ENCODE results near the gene PALB2. TPM values are rescaled to one million over a fixed set of nuclear protein-coding genes. Genes with fewer than 3 reads are reported as not detected.

PALB2 gene
- polyA plus RNA-seq, 1 of the 3 experiments (the other 2 are of a cell fraction): 3.3 TPM

DNA sequence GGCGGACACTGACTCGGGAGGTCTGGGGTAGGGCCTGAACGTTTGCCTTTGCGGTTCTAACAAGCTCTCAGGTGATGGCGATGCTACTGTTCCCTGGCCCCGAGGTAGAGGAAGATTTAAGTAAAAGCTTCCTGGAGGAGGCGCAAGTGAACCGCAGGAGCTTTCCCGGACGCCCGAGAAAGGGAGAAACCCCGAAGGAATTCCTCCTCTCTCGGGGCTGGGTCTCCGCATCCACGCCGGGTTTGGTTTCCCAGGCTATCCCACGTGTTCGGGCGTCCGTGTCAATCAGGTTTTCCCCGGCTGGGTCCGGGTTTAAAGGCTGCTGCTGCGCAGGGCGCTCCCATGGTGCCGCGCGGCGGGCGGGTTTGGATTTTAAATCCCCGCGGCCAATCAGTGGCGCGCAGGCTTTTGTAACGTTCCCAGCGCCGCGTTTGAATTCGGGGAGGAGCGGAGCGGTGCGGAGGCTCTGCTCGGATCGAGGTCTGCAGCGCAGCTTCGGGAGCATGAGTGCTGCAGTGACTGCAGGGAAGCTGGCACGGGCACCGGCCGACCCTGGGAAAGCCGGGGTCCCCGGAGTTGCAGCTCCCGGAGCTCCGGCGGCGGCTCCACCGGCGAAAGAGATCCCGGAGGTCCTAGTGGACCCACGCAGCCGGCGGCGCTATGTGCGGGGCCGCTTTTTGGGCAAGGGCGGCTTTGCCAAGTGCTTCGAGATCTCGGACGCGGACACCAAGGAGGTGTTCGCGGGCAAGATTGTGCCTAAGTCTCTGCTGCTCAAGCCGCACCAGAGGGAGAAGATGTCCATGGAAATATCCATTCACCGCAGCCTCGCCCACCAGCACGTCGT lies 37.5 kb upstream of the PALB2 start, which contains the start of gene PLK1:
Gene PLK1 (plus strand): TSS at position 460 of the 844 bp plus-strand sequence. CDS start 44 bp downstream, at position 504.
- Histone ChIP-seq H3K27ac (ENCODE audit: low read depth in 2 of 2, low read length in 1 of 2) (peak within 1 kb of the TSS; percentile 34 to 48; a peak in 3 of 4 replicates), H3K4me3 (ENCODE audit: low read depth in 2 of 2, low read length in 1 of 2) (peak within 1 kb of the TSS; percentile 73 to 77), H3K27me3 (ENCODE audit: insufficient read depth) (no peaks in the 10 kb centered on the region), H4K20me1 (ENCODE audit: insufficient read depth) (peaks cover 23% of the 10 kb centered on the region), H3K79me2 (ENCODE audit: insufficient read depth) (peaks cover 60% of the 10 kb centered on the region), H2AFZ (ENCODE audit: low read depth) (peak within 1 kb of the TSS; percentile 81; the same call in 1 of the 2 replicates), H3K4me1 (ENCODE audit: control insufficient read depth in 1 of 2, insufficient read depth in 2 of 2, low read depth in 1 of 2, low read length in 1 of 2) (peaks cover 17 to 25% of the 10 kb centered on the region in 2 experiments; a peak in 2 of 4 replicates), H3K36me3 (replicated peaks in 1 of 2; ENCODE audit: control insufficient read depth in 1 of 2, insufficient read depth in 2 of 2, low read length in 1 of 2) (peaks cover 28% of the 10 kb centered on the region in 2 experiments), H3K9ac (peak within 1 kb of the TSS; percentile 88), H3K9me3 (no peaks in the 10 kb centered on the region), H3K9me2 (no peaks in the 10 kb centered on the region), H3F3A (replicated peaks; ENCODE audit: insufficient read depth) (peaks cover 11% of the 10 kb centered on the region), H3K4me2 (peak within 1 kb of the TSS; percentile 98)
- CTCF ChIA-PET: interaction anchor here (0.7 to 3.1 kb wide), 7 partner anchors 10 to 358 kb away, joined by 3 to 19 read pairs (median 3); partner anchors contain the start of genes DCTN5, PALB2 and UBFD1
- POLR2A ChIA-PET: interaction anchor here (0.7 to 2.0 kb wide), 2 partner anchors 11 to 358 kb away, joined by 3 to 9 read pairs; no protein-coding TSS in a partner anchor
- DNase-seq: peak; percentile 92
- 6% methylated on average over 38 of the region's 75 CpGs for WGBS (ENCODE audit: low lambda C conversion rate)
- peak; percentile 66 for TF ChIP-seq NRF1 (IDR thresholded peaks at IDR 0.05; ENCODE audit: low read depth, low read length)
- TF ChIP-seq, protein P1, sequence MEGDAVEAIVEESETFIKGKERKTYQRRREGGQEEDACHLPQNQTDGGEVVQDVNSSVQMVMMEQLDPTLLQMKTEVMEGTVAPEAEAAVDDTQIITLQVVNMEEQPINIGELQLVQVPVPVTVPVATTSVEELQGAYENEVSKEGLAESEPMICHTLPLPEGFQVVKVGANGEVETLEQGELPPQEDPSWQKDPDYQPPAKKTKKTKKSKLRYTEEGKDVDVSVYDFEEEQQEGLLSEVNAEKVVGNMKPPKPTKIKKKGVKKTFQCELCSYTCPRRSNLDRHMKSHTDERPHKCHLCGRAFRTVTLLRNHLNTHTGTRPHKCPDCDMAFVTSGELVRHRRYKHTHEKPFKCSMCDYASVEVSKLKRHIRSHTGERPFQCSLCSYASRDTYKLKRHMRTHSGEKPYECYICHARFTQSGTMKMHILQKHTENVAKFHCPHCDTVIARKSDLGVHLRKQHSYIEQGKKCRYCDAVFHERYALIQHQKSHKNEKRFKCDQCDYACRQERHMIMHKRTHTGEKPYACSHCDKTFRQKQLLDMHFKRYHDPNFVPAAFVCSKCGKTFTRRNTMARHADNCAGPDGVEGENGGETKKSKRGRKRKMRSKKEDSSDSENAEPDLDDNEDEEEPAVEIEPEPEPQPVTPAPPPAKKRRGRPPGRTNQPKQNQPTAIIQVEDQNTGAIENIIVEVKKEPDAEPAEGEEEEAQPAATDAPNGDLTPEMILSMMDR (IDR thresholded peaks at IDR 0.05): peak; percentile 58
- TF ChIP-seq EP300 (IDR thresholded peaks at IDR 0.05; ENCODE audit: borderline replicate concordance in 1 of 2, low read depth in 1 of 2, low read length in 1 of 2): peak in 1 of 2 experiments; percentile 37; a peak in 1 of 4 replicates
- TF ChIP-seq FOXM1 (IDR thresholded peaks at IDR 0.05; ENCODE audit: low read depth): peak; percentile 99
- no peak for TF ChIP-seq RFX5 (IDR thresholded peaks at IDR 0.05; ENCODE audit: low read length)
- TF ChIP-seq, protein P2, sequence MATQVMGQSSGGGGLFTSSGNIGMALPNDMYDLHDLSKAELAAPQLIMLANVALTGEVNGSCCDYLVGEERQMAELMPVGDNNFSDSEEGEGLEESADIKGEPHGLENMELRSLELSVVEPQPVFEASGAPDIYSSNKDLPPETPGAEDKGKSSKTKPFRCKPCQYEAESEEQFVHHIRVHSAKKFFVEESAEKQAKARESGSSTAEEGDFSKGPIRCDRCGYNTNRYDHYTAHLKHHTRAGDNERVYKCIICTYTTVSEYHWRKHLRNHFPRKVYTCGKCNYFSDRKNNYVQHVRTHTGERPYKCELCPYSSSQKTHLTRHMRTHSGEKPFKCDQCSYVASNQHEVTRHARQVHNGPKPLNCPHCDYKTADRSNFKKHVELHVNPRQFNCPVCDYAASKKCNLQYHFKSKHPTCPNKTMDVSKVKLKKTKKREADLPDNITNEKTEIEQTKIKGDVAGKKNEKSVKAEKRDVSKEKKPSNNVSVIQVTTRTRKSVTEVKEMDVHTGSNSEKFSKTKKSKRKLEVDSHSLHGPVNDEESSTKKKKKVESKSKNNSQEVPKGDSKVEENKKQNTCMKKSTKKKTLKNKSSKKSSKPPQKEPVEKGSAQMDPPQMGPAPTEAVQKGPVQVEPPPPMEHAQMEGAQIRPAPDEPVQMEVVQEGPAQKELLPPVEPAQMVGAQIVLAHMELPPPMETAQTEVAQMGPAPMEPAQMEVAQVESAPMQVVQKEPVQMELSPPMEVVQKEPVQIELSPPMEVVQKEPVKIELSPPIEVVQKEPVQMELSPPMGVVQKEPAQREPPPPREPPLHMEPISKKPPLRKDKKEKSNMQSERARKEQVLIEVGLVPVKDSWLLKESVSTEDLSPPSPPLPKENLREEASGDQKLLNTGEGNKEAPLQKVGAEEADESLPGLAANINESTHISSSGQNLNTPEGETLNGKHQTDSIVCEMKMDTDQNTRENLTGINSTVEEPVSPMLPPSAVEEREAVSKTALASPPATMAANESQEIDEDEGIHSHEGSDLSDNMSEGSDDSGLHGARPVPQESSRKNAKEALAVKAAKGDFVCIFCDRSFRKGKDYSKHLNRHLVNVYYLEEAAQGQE (IDR thresholded peaks at IDR 0.05; ENCODE audit: low read depth, low read length): peak; percentile 31; the same call in 1 of the 2 replicates
- TF ChIP-seq EZH2phosphoT487 (IDR thresholded peaks at IDR 0.05; ENCODE audit: borderline replicate concordance, low read depth): no peak
- TF ChIP-seq CHD2 (IDR thresholded peaks at IDR 0.05; ENCODE audit: low read length, partially characterized antibody): peak; percentile 80
- TF ChIP-seq, protein P3, sequence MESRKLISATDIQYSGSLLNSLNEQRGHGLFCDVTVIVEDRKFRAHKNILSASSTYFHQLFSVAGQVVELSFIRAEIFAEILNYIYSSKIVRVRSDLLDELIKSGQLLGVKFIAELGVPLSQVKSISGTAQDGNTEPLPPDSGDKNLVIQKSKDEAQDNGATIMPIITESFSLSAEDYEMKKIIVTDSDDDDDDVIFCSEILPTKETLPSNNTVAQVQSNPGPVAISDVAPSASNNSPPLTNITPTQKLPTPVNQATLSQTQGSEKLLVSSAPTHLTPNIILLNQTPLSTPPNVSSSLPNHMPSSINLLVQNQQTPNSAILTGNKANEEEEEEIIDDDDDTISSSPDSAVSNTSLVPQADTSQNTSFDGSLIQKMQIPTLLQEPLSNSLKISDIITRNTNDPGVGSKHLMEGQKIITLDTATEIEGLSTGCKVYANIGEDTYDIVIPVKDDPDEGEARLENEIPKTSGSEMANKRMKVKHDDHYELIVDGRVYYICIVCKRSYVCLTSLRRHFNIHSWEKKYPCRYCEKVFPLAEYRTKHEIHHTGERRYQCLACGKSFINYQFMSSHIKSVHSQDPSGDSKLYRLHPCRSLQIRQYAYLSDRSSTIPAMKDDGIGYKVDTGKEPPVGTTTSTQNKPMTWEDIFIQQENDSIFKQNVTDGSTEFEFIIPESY (IDR thresholded peaks at IDR 0.05; ENCODE audit: borderline replicate concordance, low read depth): no peak
- TF ChIP-seq, protein P4, sequence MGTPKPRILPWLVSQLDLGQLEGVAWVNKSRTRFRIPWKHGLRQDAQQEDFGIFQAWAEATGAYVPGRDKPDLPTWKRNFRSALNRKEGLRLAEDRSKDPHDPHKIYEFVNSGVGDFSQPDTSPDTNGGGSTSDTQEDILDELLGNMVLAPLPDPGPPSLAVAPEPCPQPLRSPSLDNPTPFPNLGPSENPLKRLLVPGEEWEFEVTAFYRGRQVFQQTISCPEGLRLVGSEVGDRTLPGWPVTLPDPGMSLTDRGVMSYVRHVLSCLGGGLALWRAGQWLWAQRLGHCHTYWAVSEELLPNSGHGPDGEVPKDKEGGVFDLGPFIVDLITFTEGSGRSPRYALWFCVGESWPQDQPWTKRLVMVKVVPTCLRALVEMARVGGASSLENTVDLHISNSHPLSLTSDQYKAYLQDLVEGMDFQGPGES (IDR thresholded peaks at IDR 0.05; ENCODE audit: low read depth, low read length): no peak
- peak; percentile 99 for TF ChIP-seq MXI1 (IDR thresholded peaks at IDR 0.05; ENCODE audit: low read depth, low read length)
- 0 out of 2 replicates have a peak, but pooled peaks have one; percentile 9 for TF ChIP-seq TCF12 (IDR thresholded peaks at IDR 0.05)
- no peak for TF ChIP-seq FOXJ3 (CRISPR knock-in tag; IDR thresholded peaks at IDR 0.05)
- TF ChIP-seq SIN3A (IDR thresholded peaks at IDR 0.05; ENCODE audit: borderline replicate concordance, low read depth, low read length): peak; percentile 99
- TF ChIP-seq GATA2 (CRISPR knock-in tag; IDR thresholded peaks at IDR 0.05): no peak
- peak; percentile 81 for TF ChIP-seq TAF1 (IDR thresholded peaks at IDR 0.05; ENCODE audit: borderline replicate concordance, low read depth, low read length)
- TF ChIP-seq, protein P5, sequence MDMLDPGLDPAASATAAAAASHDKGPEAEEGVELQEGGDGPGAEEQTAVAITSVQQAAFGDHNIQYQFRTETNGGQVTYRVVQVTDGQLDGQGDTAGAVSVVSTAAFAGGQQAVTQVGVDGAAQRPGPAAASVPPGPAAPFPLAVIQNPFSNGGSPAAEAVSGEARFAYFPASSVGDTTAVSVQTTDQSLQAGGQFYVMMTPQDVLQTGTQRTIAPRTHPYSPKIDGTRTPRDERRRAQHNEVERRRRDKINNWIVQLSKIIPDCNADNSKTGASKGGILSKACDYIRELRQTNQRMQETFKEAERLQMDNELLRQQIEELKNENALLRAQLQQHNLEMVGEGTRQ (IDR thresholded peaks at IDR 0.05; ENCODE audit: borderline replicate concordance, low read depth, low read length): no peak
- TF ChIP-seq TEAD4 (IDR thresholded peaks at IDR 0.05; ENCODE audit: borderline replicate concordance, insufficient read depth): no peak
- no peak; the same call in 1 of the 2 replicates for TF ChIP-seq FOSL2 (IDR thresholded peaks at IDR 0.05; ENCODE audit: borderline replicate concordance, low read depth)
- TF ChIP-seq, protein P6, sequence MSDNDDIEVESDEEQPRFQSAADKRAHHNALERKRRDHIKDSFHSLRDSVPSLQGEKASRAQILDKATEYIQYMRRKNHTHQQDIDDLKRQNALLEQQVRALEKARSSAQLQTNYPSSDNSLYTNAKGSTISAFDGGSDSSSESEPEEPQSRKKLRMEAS (IDR thresholded peaks at IDR 0.05; ENCODE audit: low read depth): peak; percentile 92

Measured in SK-N-SH (cell line).